ENCODE measurements around the gene CLIC1.

DNA sequence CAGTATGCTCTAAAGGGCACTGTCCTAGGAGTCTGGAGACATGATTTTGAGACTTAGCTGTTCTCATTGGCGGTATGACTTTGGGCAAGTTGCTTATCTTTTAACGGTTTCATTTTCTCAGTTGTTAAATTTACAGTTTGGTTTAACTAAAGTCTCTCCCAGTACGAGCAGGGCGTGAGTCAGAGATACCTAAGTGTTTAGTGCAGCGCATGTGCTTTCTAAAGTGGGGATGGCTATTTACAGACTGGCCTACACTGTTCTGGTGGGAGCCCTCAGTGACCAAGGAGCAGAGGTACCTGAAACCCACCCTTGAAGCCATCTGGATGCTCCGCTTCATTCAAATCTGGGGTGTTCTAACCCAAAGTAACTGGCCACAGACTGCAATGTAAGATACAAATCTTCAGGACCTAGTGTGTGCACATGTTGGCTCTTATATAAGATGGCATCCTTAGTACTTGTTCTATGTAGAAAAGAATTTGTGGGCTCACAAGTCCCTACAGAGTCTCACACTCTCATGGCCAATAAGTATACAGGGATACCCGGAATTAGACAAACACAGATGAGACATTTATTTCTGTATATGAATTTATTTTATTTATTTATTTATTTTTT lies 14.2 kb upstream of the CLIC1 start:
- TF ChIP-seq, protein P1, sequence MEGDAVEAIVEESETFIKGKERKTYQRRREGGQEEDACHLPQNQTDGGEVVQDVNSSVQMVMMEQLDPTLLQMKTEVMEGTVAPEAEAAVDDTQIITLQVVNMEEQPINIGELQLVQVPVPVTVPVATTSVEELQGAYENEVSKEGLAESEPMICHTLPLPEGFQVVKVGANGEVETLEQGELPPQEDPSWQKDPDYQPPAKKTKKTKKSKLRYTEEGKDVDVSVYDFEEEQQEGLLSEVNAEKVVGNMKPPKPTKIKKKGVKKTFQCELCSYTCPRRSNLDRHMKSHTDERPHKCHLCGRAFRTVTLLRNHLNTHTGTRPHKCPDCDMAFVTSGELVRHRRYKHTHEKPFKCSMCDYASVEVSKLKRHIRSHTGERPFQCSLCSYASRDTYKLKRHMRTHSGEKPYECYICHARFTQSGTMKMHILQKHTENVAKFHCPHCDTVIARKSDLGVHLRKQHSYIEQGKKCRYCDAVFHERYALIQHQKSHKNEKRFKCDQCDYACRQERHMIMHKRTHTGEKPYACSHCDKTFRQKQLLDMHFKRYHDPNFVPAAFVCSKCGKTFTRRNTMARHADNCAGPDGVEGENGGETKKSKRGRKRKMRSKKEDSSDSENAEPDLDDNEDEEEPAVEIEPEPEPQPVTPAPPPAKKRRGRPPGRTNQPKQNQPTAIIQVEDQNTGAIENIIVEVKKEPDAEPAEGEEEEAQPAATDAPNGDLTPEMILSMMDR (conservative IDR thresholded peaks at IDR 0.05; ENCODE audit: low read depth, low read length): no peak
- no peak for TF ChIP-seq EZH2 (IDR thresholded peaks at IDR 0.05; ENCODE audit: borderline replicate concordance, low read depth, low read length, poor library complexity, severe bottlenecking)

Measured in A673 (cell line).